Ovary (tissue), 9 donors: Measurements from ENCODE around the gene CNKSR3. TPM values are rescaled to one million over a fixed set of nuclear protein-coding genes. Genes with fewer than 3 reads are reported as not detected.

Experiments
- DNase-seq, 5 donors: peaks; one replicate each; pipeline ENCODE4 v3.0.0-alpha.2; 2019 to 2020
- H3K27ac ChIP-seq, 2 donors: fragments of 200-600 bp; one replicate each; pipeline versions ENCODE4 v1.5.1 to v1.8.0; 2019 to 2022
- H3K27me3 ChIP-seq: fragments of 200-600 bp; one replicate; pipeline ENCODE4 v1.8.0; 2022
- H3K36me3 ChIP-seq: fragments of 200-600 bp; sonication (generic); one replicate; pipeline ENCODE4 v1.5.1; 2019
- H3K4me1 ChIP-seq: one replicate; pipeline ENCODE4 v1.8.1; 2013; ENCODE audit warnings: mild to moderate bottlenecking, moderate library complexity; ENCODE audit not compliant: insufficient read depth
- H3K4me3 ChIP-seq: fragments of 200-600 bp; sonication (generic); one replicate; pipeline ENCODE4 v1.5.1; 2017
- H3K9me3 ChIP-seq, 2 donors: fragments of 200-600 bp in 1 of 2; sonication (generic) in 1 of 2; one replicate each; pipeline versions ENCODE4 v1.5.1 to v1.8.1; 2013 to 2019; ENCODE audit warnings: mild to moderate bottlenecking in 1 of 2, moderate library complexity in 1 of 2
- CTCF ChIP-seq, 3 donors: fragments of 450-650 bp in 2 of 3; fragments of 200-600 bp in 1 of 3; IDR thresholded peaks; one replicate each; pipeline versions ENCODE4 v1.5.1 to v1.8.0; 2016 to 2022; ENCODE audit warnings: antibody characterized with exemption in 3 of 3, mild to moderate bottlenecking in 1 of 3
- EP300 ChIP-seq: sonication (generic); formaldehyde crosslinking; IDR thresholded peaks from one replicate; pipeline ENCODE4 v1.6.1; 2017; ENCODE audit warnings: antibody characterized with exemption
- POLR2A ChIP-seq: fragments of 450-650 bp; IDR thresholded peaks from one replicate; pipeline ENCODE4 v1.6.1; 2017; ENCODE audit warnings: antibody characterized with exemption, mild to moderate bottlenecking, moderate library complexity
- WGBS, 3 donors: extraction: QIAGEN DNeasy Blood & Tissue Kit in 1 of 3; methylation state at CpG; one replicate each; pipeline versions ENCODE4 v1.1.5 to v1.1.7; 2013 to 2017; 5-methylcytosine and 5-hydroxymethylcytosine counted together
- intact Hi-C, 4 donors: fragments of 100-400 bp; cut with DNase I; formaldehyde crosslinking; loops; one replicate each; pipeline versions ENCODE4 v1.11.0 to v1.15.1; 2022 to 2023
- polyA plus RNA-seq, 2 donors: library from polyadenylated mRNA; stranded (reverse); fragments of 200-250 nt in 1 of 2; fragments of 350-450 nt in 1 of 2; fragmentation: Illumina TruSeq in 1 of 2; extraction: RNeasy Lipid Tissue Mini Kit (QIAGEN cat#74804) in 1 of 2; gene quantifications; one replicate each; pipeline ENCODE4 v1.2.3, GENCODE V29; 2013 to 2014
- total RNA-seq, 7 donors: library from RNA; depleted of rRNA in 2 of 7; stranded (reverse); fragments of >200 nt in 2 of 7; fragmentation: NEBNext Ultra II Directional in 3 of 7; extraction: Animal tissue kit (Norgen Biotek cat#: 25700) in 3 of 7; gene quantifications; one replicate each; pipeline versions ENCODE4 v1.1.0 to v1.2.4, GENCODE V29; 2016 to 2023
- donor health status: DM: no; HTN: no; CAD: no; lungs with moderate emphysema.
- donor health status: DM: no; HTN: no; CAD: no.
- donor health status: Bipolar disorder and iron deficiency.
- donor health status: DM: yes; HTN: yes; CAD: no.
- donor health status: DM: no; HTN: no; CAD: no.
- donor health status: DM: yes; HTN: yes; CAD: no.

Gene CNKSR3
- total and polyA plus RNA-seq, 9 donors: 8.6 to 16.7 (median 13.4) TPM

GRCh38 chr6:154491567-154492470 is 18.7 kb downstream of the CNKSR3 start:
- intact Hi-C loops: no loop called here
- H3K4me3 ChIP-seq: no peak overlapping the region
- WGBS, 3 donors: 79 to 80% (median 79%) methylated on average over 5 of the region's 5 CpGs

GRCh38 chr6:154489822-154490221 is 20.7 kb downstream of the CNKSR3 start:
- Histone ChIP-seq H3K4me1 (peaks cover 12% of the 10 kb centered on the region), H3K27me3 (no peaks in the 10 kb centered on the region), H3K36me3 (no peaks in the 10 kb centered on the region), H3K27ac (no peak overlapping the region), H3K4me3 (no peak overlapping the region), H3K9me3 (no peaks in the 10 kb centered on the region)
- intact Hi-C loops: no loop called here
- DNase-seq: no peak
- WGBS, 3 donors: 82 to 86% (median 85%) methylated on average over 5 of the region's 5 CpGs
- TF ChIP-seq POLR2A (no peak), CTCF (IDR thresholded peaks at IDR 0.05) (no peak), EP300 (no peak)

More at GRCh38 chr6:154491567-154492470, 18.7 kb downstream of the CNKSR3 start:
- H3K27ac ChIP-seq: no peak overlapping the region
- peaks cover 6% of the 10 kb centered on the region for H3K4me1 ChIP-seq
- no peak for DNase-seq
- no peak for TF ChIP-seq EP300
- no peak for TF ChIP-seq POLR2A
- no peak for TF ChIP-seq CTCF (IDR thresholded peaks at IDR 0.05)
- no peaks in the 10 kb centered on the region for H3K9me3 ChIP-seq
- H3K27me3 ChIP-seq: no peaks in the 10 kb centered on the region
- no peaks in the 10 kb centered on the region for H3K36me3 ChIP-seq

DNA sequence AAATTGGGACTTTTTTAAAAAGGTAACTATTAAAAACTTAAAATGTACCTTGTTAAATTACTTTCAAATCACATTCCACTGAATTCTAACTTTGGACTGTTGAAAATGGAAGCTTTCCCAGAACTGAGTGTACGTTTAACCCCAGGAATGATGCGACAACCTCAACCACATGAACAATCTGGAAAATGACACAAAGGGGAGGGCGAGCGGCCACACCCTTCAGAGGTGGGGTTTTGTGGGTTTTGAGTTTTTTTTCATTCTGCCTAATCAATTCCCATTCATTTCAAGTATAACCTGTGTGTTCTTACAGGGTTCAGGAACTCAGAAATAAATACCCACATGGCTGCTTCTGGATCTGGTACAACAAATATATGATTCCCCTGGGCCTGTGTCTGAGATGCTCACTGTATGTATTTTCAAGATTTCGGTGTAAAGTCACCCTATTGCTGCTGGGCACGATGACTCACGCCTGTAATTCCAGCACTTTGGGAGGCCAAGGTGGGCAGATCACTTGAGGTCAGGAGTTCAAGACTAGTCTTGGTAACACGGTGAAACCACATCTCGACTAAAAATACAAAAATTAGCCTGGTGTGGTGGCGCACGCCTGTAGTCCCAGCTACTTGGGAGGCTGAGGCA is 21.6 kb downstream of the CNKSR3 start:
- H3K27me3 ChIP-seq: no peaks in the 10 kb centered on the region
- H3K36me3 ChIP-seq: no peaks in the 10 kb centered on the region
- intact Hi-C loops: no loop called here
- peaks cover 10% of the 10 kb centered on the region for H3K4me1 ChIP-seq
- 76 to 80% (median 77%) methylated on average over 11 of the region's 11 CpGs for WGBS, 3 donors
- no peak for TF ChIP-seq POLR2A
- TF ChIP-seq EP300: no peak
- TF ChIP-seq CTCF (IDR thresholded peaks at IDR 0.05): no peak
- no peak for DNase-seq
- no peak overlapping the region for H3K27ac ChIP-seq
- H3K4me3 ChIP-seq: no peak overlapping the region
- no peaks in the 10 kb centered on the region for H3K9me3 ChIP-seq

DNA sequence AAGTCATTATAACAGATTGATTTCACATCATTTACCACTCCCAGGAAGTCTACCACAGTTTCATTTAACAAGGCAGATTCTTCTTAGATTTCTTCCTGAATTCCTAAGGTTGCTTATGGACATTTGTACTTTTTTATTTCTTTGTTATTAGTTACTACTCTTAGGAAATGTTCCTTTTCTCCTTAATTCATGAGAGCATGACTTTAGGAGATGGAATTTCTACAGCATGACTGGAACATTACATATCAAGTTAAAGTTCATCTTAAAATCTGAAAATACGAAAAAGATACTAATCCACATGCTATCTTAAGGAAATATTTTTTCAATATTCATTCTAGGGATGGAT is 22.3 kb downstream of the CNKSR3 start:
- TF ChIP-seq EP300 (no peak), POLR2A (no peak), CTCF (IDR thresholded peaks at IDR 0.05) (no peak)
- Histone ChIP-seq H3K36me3 (no peaks in the 10 kb centered on the region), H3K27me3 (no peaks in the 10 kb centered on the region), H3K4me1 (peaks cover 11% of the 10 kb centered on the region), H3K27ac (no peak overlapping the region), H3K4me3 (no peak overlapping the region), H3K9me3 (no peaks in the 10 kb centered on the region)
- WGBS, 3 donors: 82 to 88% (median 85%) methylated on average over 1 of the region's 1 CpG
- intact Hi-C loops: no loop called here
- no peak for DNase-seq
